ENCODE results near the gene NOM1.
"Not testable (repeated sequence)": the region's sequence is repeated elsewhere in the genome, so short reads cannot be mapped to it uniquely, and the experiment has no call there.

The NOM1 gene

DNA sequence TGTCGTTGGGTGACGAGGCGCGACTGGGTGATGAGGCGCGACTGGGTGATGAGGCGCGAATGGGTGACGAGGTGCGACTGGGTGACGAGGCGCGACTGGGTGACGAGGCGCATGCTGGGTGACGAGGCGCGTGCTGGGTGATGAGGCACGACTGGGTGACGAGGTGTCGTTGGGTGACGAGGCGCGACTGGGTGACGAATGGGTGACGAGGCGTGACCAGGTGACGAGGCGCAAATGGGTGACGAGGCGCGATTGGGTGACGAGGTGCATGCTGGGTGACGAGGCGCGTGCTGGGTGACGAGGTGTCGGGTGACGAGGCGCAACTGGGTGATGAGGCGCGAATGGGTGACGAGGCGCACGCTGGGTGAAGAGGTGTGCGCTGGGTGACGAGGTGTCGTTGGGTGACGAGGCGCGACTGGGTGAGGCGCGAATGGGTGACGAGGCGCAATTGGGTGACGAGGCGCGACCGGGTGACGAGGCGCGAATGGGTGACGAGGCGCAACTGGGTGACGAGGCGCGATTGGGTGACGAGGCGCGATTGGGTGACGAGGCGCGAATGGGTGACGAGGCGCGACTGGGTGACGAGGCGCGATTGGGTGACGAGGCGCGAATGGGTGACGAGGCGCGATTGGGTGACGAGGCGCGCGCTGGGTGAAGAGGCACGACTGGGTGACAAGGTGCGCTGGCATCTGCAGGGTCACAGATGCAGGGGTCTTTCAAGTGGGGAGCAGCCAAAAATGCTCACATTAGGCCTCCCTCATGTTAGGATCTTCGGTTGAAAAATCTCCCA lies 7.9 kb upstream of the NOM1 start:
- no peak for DNase-seq

- no peak for DNase-seq
Observed at GRCh38 chr7:156942708-156943090, 6.8 kb upstream of the NOM1 start.

- no peak for DNase-seq
Observed at GRCh38 chr7:156943091-156944041, 6.1 kb upstream of the NOM1 start.

- DNase-seq: no peak
Observed at GRCh38 chr7:156944876-156945275, 4.6 kb upstream of the NOM1 start.

- no peak for DNase-seq
Observed at GRCh38 chr7:156947120-156947843, 2.2 kb upstream of the NOM1 start.

DNA sequence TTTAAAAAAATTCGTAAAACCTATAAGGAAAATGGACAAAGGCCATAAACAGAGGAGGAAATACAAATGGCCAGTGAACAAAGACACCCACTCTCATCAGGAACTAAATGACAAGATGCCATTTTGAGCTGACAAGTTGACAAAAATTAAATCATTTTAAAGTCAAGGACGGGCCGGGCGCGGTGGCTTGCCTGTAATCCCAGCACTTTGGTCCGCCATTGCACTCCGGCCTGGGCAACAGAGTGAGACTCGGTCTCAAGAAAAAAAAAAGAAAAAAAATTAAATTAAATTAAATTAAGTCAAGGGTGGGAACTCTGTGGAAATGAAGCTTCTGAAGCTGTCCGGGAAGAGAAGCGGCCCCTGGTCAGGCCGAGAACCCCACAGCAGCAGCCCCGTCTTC lies 1.2 kb upstream of the NOM1 start:
- no peak for DNase-seq

DNA sequence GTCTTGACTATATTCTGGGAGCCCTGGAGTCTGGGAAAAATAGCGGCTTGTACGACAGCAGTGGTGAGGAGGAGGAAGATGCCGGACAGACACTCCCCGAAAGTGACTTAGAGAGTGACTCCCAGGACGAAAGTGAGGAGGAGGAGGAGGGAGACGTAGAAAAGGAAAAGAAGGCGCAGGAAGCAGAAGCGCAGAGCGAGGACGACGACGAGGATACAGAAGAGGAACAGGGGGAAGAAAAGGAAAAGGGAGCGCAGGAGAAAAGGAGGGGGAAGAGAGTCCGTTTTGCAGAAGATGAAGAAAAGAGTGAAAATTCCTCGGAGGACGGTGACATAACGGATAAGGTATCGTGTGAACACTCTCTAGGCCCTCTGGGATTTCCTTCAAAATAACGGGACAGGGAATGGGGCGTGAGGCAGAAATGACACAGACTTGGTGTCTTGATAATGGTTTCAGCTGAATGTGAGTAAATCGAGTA lies 908 bp downstream of the NOM1 start:
- DNase-seq: peak; percentile 9 to 28

- DNase-seq: not testable (repeated sequence)
Observed at GRCh38 chr7:156953215-156953614, 3.7 kb downstream of the NOM1 start.

DNA sequence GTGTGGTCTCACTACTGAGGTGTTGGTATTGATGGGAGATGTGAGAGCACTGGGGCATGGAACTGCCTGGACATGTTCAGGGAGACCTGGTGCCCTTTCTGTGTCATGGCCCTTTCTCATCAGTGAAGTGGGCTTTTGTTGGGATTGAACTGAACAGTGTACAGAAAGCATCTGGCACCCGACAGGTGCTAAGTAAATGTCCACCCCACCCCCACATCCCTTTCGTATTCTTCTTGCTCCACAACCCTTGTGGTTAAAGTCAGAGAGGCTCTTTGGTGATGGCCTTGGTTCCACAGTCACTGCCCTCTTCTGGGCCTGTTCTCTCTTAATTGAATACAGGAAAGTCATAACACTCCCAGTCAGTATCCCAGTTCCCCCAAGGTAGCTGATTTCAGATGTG lies 5.4 kb downstream of the NOM1 start:
- DNase-seq: no peak

GRCh38 chr7:156956727-156957126 lies 7.2 kb downstream of the NOM1 start:
- DNase-seq: no peak

- DNase-seq: no peak
Observed at GRCh38 chr7:156962145-156962544, 12.6 kb downstream of the NOM1 start.

- DNase-seq: no peak
Observed at GRCh38 chr7:156962897-156963296, 13.4 kb downstream of the NOM1 start.

DNA sequence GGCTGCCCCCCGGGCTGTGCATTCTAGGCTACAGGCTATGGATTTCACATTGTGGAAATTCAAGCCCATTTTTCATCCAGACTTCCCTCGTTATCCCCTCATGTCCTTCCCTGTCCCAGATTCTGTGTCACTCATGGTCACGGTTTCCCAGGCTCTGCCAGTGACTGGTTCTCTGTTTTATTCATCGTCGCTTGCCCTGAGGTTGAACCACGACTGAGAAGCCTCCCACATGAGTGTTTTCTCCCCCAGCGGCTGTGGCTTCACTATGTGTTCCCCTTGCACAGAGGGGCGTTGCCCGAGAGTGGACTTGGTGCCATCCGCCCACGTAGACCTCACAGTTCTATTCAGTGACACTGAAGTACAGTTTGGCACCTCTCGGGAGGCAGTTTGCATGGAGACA lies 14.0 kb downstream of the NOM1 start:
- DNase-seq: no peak

- no peak for DNase-seq
Observed at GRCh38 chr7:156964971-156965370, 15.5 kb downstream of the NOM1 start.

DNA sequence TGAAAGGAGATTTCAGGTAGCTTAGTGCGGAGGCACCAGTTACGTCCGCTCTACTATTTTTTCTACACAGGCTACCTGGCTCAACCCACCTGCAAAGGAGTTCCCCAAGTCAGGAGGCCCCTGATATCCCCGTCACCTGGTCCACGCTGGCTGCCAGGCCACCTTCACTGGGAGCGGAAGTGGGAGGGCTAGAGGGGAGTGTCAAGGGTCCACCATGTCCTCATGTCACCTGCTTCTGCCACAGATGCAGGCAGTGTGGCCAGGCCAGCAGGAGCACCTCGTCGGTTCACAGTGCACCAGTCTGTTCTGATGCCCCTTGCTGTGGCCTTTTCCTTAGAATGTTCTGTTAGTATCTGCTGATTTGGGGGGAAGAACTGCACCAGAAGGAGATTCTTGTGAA lies 16.9 kb downstream of the NOM1 start:
- DNase-seq: no peak

DNA sequence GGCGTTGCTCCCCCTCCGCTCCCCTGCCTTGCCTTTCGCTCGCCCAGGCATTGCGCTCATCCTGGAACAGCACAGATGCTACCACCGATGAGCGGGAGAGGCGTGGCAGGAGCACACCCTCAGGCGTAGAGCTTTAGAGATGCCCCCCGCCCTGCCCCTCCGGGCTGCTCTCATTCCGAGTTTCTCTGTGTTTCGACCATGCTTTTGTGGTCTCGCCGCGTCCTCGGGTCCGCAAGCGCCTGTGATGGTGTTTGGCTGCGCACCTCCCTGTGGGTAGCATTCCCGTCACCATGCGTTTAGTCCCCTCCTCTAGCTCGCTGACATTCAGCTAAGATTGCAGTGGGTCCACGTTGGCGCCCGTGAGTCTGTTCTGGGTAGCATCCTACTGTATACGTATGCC lies 18.7 kb downstream of the NOM1 start:
- no peak for DNase-seq

DNA sequence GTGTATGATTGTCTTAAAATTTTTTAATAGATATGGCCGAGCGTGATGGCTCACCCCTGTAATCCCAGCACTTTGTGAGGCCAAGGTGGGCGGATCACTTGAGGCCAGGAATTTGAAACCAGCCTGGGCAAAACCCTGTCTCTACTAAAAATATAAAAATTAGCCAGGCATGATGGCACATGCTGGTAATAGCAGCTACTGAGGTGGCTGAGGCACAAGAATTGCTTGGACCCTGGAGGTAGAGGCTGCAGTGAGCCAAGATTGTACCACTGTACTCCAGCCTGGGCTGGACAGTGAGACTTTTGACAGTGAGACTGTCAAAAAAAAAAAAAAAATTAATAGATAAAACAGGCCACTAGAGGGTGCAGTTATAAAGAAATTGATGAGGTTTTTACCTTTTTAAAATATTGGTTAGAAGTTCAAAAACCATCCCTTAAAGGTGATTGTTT lies 20.5 kb downstream of the NOM1 start:
- peak; percentile 2 to 7 for DNase-seq

GRCh38 chr7:156975620-156976019 lies 26.1 kb downstream of the NOM1 start:
- DNase-seq: no peak

GRCh38 chr7:156979007-156979606 lies 29.6 kb downstream of the NOM1 start:
- DNase-seq: no peak

DNA sequence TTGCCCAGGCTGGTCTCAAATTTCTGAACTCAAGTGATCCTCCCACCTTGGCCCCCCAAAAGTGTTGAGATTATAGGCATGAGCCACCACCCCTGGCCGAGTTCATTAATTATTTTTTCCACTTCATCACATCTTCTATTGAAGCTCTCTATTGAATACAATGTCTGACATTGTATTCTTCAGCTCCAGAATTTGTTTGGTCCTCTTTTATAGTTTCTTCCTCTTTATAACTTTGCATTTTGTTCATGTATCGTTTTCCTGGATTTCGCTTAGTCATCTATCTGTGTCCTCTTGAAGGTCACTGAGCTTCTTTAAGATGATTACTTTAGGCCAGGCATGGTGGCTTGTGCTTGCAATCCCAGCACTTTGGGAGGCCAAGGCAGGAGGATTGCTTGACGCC lies 30.2 kb downstream of the NOM1 start:
- DNase-seq: no peak

- DNase-seq: no peak
Observed at GRCh38 chr7:156984174-156984891, 34.8 kb downstream of the NOM1 start.

All from Kasumi-1 (cell line).